Right cardiac atrium (tissue), 5 donors: ENCODE results near the gene GABBR2. TPM values are rescaled to one million over a fixed set of nuclear protein-coding genes. Genes with fewer than 3 reads are reported as not detected.

Experiments
- ATAC-seq, 2 donors: fragments of 200-7000 bp; cut with Tn5 transposase; one replicate each; pipeline versions ENCODE4 v1.8.0 to v1.9.1; 2020; ENCODE audit warnings: moderate library complexity in 2 of 2, mild to moderate bottlenecking in 1 of 2
- DNase-seq, 3 donors: peaks; one replicate each; pipeline ENCODE4 v3.0.0-alpha.2; 2020
- H3K27ac ChIP-seq: one replicate; pipeline ENCODE4 v1.5.1; 2013; ENCODE audit warnings: mild to moderate bottlenecking, low read length, control low read depth, moderate library complexity
- H3K27me3 ChIP-seq: one replicate; pipeline ENCODE4 v1.6.1; 2013; ENCODE audit not compliant: control insufficient read depth, insufficient read depth
- H3K4me1 ChIP-seq: one replicate; pipeline ENCODE4 v1.6.1; 2013; ENCODE audit warnings: low read length; ENCODE audit not compliant: control insufficient read depth, insufficient read depth
- H3K4me3 ChIP-seq: one replicate; pipeline ENCODE4 v1.5.1; 2013; ENCODE audit warnings: low read length, control low read depth
- H3K9me3 ChIP-seq: one replicate; pipeline ENCODE4 v1.6.1; 2013; ENCODE audit warnings: low read length; ENCODE audit not compliant: control insufficient read depth
- WGBS: extraction: QIAGEN DNeasy Blood & Tissue Kit; methylation state at CpG from one replicate; pipeline ENCODE4 v1.1.7; 2013; 5-methylcytosine and 5-hydroxymethylcytosine counted together
- intact Hi-C, 4 donors: fragments of 100-400 bp; cut with DNase I; formaldehyde crosslinking; loops; one replicate each; pipeline versions ENCODE4 v1.11.0 to v1.14.0; 2022 to 2023
- polyA plus RNA-seq: library from polyadenylated mRNA; stranded (reverse); fragments of 200-250 nt; gene quantifications from one replicate; pipeline ENCODE4 v1.2.3, GENCODE V29; 2013
- total RNA-seq, 4 donors: library from RNA; stranded (reverse); fragmentation: NEBNext Ultra II Directional; extraction: Animal tissue kit (Norgen Biotek cat#: 25700); gene quantifications; one replicate each; pipeline ENCODE4 v1.2.1, GENCODE V29; 2021
- donor health status: healthy with polysubstance abuse.
- donor health status: DM: no; HTN: yes; CAD: no.
- donor health status: DM: no; HTN: no; CAD: no.
- donor health status: DM: no; HTN: yes; CAD: no; lungs with severe emphysema.
- donor health status: DM: yes; HTN: yes; CAD: no.

GABBR2 gene
- total and polyA plus RNA-seq, 5 donors: not detected

DNA sequence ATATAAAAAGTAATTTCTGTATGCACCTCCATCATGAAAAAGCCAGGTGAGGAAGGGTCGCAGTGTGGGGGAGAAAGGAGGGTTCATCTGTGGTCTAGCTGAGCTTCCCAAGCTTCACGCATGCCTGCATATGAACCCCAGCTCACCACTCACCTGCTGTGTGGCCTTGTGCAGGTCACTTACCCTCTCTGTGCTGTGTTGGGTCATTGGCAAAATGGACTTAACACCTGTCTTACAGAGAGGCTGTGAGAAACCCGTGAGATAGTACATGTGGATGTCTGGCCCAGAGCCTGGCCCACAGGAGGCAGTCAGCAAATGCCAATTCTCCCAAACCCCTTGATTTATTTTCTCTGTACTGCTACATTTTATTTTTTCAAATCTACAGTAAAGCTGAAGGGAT lies 88.9 kb downstream of the GABBR2 start:
- intact Hi-C loops: no loop called here
- Histone ChIP-seq H3K27me3 (no peaks in the 10 kb centered on the region), H3K27ac (no peak overlapping the region), H3K4me1 (no peaks in the 10 kb centered on the region), H3K9me3 (no peaks in the 10 kb centered on the region), H3K4me3 (no peak overlapping the region)
- ATAC-seq (no peak), DNase-seq (no peak)
- WGBS: 68% methylated on average over 3 of the region's 3 CpGs

DNA sequence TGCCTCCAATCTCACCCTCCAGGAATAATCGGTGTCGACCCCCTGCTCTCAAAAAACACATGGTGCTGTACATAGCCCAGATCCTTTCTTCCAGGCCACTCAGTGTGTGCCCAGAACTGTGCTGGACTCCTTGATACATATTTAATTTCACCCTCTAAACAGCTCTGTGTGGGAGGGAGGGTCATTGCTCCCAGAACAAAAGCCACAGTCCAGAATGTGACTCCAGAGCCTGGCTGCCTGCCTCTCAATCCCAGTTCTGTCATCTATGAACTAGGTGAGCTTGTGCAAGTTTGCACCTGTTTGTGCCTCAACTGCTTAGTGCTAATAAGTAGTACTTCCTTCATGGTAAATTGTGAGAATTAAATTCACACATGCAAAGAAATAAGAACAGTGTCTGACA lies 93.1 kb downstream of the GABBR2 start:
- no peak for DNase-seq
- no peak overlapping the region for H3K4me3 ChIP-seq
- 80% methylated on average over 2 of the region's 2 CpGs for WGBS
- no peak for ATAC-seq
- H3K4me1 ChIP-seq: no peaks in the 10 kb centered on the region
- no peaks in the 10 kb centered on the region for H3K27me3 ChIP-seq
- H3K27ac ChIP-seq: no peak overlapping the region
- H3K9me3 ChIP-seq: no peaks in the 10 kb centered on the region
- intact Hi-C loops: no loop called here

DNA sequence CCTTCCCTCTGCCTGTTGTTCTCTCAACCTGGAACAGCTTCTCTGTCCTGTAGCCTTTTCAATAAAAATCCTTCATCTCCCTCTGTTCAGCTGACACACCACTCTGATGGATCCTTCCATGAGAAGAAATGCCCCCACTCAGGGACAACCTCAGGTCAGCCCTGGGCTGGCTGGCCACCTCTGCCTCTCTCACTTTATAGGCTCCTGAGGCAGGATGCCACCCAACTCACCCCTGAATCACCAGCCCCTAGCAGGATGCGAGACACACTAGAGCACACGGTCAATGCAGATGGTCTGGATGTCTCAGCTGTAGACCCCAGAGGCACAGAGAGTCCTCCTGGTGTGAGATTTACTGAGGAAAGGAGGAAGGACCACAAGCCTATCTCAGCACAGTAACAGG lies 93.8 kb downstream of the GABBR2 start:
- no peak for ATAC-seq
- intact Hi-C loops: no loop called here

GRCh38 chr9:98612061-98612752 lies 96.5 kb downstream of the GABBR2 start:
- Histone ChIP-seq H3K27me3 (no peaks in the 10 kb centered on the region), H3K4me1 (no peaks in the 10 kb centered on the region), H3K4me3 (no peak overlapping the region), H3K27ac (no peak overlapping the region), H3K9me3 (no peaks in the 10 kb centered on the region)
- intact Hi-C loops: no loop called here
- no peak for DNase-seq
- no peak for ATAC-seq
- 41% methylated on average over 6 of the region's 6 CpGs for WGBS

More for the DNA sequence above, 93.8 kb downstream of the GABBR2 start:
- H3K4me1 ChIP-seq: no peaks in the 10 kb centered on the region
- WGBS: 79% methylated on average over 2 of the region's 2 CpGs
- H3K9me3 ChIP-seq: no peaks in the 10 kb centered on the region
- no peak overlapping the region for H3K27ac ChIP-seq
- DNase-seq: no peak
- no peak overlapping the region for H3K4me3 ChIP-seq
- H3K27me3 ChIP-seq: no peaks in the 10 kb centered on the region

GRCh38 chr9:98611319-98611718 lies 97.4 kb downstream of the GABBR2 start:
- DNase-seq (no peak), ATAC-seq (no peak)
- Histone ChIP-seq H3K27ac (no peak overlapping the region), H3K27me3 (no peaks in the 10 kb centered on the region), H3K4me3 (no peak overlapping the region), H3K4me1 (no peaks in the 10 kb centered on the region), H3K9me3 (no peaks in the 10 kb centered on the region)
- intact Hi-C loops: no loop called here
- 68% methylated on average over 2 of the region's 2 CpGs for WGBS

DNA sequence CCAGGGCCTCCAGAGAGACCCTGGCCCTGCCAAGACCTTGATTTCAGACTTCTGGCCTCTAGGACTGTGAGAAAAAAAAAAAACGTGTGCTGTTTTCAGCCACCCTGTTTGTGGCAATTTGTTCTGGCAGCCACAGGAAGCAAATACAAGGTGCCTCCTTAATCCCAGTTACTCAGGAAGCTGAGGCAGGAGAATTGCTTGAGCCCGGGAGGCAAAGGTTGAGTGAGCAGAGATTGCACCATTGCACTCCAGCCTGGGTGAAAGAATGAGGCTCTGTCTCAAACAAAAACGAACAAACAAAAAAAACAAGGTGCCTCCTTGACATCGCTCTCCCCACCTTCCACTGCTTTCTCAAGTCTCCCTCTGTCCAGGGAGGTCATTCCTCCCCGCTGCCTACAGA lies 98.0 kb downstream of the GABBR2 start:
- Histone ChIP-seq H3K9me3 (no peaks in the 10 kb centered on the region), H3K4me1 (no peaks in the 10 kb centered on the region), H3K27me3 (no peaks in the 10 kb centered on the region), H3K27ac (no peak overlapping the region), H3K4me3 (no peak overlapping the region)
- no peak for ATAC-seq
- no peak for DNase-seq
- intact Hi-C loops: no loop called here
- 69% methylated on average over 5 of the region's 5 CpGs for WGBS

DNA sequence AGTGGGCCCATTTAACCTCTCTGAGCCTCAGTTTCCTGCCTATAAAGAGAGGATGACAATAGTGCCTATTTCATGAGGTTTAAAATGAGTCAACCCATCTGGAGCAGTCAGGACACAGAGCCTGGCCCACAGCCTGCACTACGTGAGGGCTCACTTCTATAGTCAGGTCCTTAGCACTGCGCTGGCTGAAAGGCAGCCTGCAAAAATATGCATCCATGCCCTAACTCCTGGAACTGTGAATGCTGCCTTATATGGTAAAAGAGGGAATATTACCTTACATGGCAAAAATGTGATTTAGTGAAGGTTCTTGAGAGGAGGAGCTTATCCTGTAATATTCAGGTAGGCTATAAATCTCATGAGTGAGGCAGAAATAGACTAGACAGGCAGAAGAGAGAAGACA lies 98.5 kb downstream of the GABBR2 start:
- H3K27ac ChIP-seq: no peak overlapping the region

DNA sequence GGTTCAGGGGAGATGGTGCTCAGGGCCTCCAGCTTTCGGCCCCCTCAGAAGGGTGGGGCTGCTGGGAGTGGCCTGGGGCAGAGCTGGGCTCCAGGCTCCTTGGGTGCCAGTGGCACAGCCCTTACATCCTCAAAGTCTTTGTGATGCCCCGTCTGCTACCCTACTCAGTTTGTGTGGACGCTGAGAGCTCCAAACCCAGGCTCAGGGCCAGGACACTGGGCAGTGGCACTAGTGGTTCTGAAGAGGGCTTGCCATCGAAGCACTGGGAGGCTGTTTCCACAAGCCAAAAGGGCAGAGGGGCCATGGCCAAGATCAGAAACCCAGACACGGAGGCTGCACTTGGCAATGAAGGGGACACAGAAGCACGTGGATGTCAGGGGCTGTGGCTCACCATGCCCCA lies 99.1 kb downstream of the GABBR2 start:
- Histone ChIP-seq H3K27ac (no peak overlapping the region), H3K4me3 (no peak overlapping the region), H3K4me1 (no peaks in the 10 kb centered on the region), H3K27me3 (no peaks in the 10 kb centered on the region), H3K9me3 (no peaks in the 10 kb centered on the region)
- intact Hi-C loops: no loop called here
- no peak for DNase-seq
- peak in 1 of 2 donors; percentile 14 for ATAC-seq
- 80% methylated on average over 6 of the region's 6 CpGs for WGBS

More for the DNA sequence above, 98.5 kb downstream of the GABBR2 start:
- no peaks in the 10 kb centered on the region for H3K4me1 ChIP-seq
- no peaks in the 10 kb centered on the region for H3K9me3 ChIP-seq
- intact Hi-C loops: no loop called here
- H3K27me3 ChIP-seq: no peaks in the 10 kb centered on the region
- WGBS: 90% methylated on average over 2 of the region's 2 CpGs
- DNase-seq (no peak), ATAC-seq (no peak)
- no peak overlapping the region for H3K4me3 ChIP-seq

- Histone ChIP-seq H3K27me3 (no peaks in the 10 kb centered on the region), H3K27ac (no peak overlapping the region), H3K4me1 (no peaks in the 10 kb centered on the region), H3K9me3 (no peaks in the 10 kb centered on the region), H3K4me3 (no peak overlapping the region)
- intact Hi-C loops: no loop called here
- ATAC-seq: no peak
- no peak for DNase-seq
- 49% methylated on average over 7 of the region's 7 CpGs for WGBS
Observed at GRCh38 chr9:98607787-98608186, 100.9 kb downstream of the GABBR2 start.

DNA sequence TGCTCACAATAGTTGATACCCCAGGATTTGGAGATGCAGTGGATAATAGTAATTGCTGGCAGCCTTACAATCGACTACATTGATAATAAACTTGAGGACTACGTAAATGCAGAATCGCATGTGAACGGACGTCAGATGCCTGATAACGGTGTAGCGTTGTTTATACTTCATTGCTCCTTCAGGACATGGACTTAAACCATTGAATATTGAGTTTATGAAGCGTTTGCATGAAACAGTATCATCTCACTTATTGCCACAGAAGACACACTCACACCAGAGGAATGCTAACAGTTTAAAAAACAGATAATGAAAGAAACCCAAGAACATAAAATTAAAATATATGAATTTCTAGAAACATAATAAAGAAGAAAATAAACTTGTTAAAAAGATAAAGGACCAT lies 101.6 kb downstream of the GABBR2 start:
- DNase-seq (no peak), ATAC-seq (no peak)
- Histone ChIP-seq H3K9me3 (no peaks in the 10 kb centered on the region), H3K4me3 (no peak overlapping the region), H3K27ac (no peak overlapping the region), H3K4me1 (no peaks in the 10 kb centered on the region), H3K27me3 (no peaks in the 10 kb centered on the region)
- intact Hi-C loops: no loop called here
- 82% methylated on average over 8 of the region's 8 CpGs for WGBS

DNA sequence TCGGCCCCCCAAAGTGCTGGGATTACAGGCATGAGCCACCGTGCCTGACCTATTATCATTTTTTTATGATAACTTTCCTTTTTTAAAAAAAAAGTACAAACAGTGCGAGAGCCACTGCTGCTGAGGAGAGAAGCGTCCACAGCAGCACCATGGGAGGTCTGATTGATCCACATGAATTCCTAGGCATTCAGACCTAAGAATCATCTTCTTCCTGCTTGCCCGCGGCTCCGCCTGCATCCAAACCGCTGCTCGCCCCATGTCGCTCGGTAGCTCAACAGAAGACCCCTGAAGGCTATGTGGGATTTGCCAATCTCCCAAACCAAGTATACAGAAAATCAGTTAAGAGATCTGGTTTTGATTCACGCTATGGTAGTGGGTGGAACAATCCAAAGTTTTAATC lies 102.0 kb downstream of the GABBR2 start:
- ATAC-seq: no peak
- intact Hi-C loops: no loop called here
- Histone ChIP-seq H3K27ac (no peak overlapping the region), H3K9me3 (no peaks in the 10 kb centered on the region), H3K4me3 (no peak overlapping the region), H3K27me3 (no peaks in the 10 kb centered on the region), H3K4me1 (no peaks in the 10 kb centered on the region)
- no peak for DNase-seq
- WGBS: 89% methylated on average over 12 of the region's 12 CpGs

DNA sequence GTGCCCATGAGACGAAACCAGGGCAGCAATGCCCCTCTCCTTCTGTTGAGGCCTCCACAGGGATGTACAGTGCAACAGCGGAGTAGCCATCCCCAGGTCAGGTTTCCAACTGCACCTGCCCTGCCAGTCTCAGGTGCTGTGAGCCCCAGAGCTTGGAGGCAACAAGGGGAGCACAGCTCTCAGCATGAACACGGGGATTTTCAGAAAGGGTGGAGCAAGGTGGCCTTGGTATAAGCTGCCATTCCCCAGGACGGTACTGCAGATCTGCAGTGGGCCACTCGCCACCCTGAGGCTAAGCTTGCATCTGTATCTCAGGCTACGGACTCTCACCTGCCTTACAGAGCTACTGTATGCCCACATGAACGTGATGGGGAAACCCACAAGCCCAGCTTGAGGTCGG lies 103.6 kb downstream of the GABBR2 start:
- Histone ChIP-seq H3K27me3 (no peaks in the 10 kb centered on the region), H3K4me3 (no peak overlapping the region), H3K9me3 (no peaks in the 10 kb centered on the region), H3K27ac (no peak overlapping the region), H3K4me1 (no peaks in the 10 kb centered on the region)
- DNase-seq: no peak
- 84% methylated on average over 8 of the region's 8 CpGs for WGBS
- intact Hi-C loops: no loop called here
- no peak for ATAC-seq
